C4-2B (cell line): ENCODE data around the gene ZNF23.

Source experiments
- ZFX ChIP-seq: fragments of 450-650 bp; IDR thresholded peaks from 2 replicates; pipeline ENCODE4 v1.6.1; 2017
- TF ChIP-seq, protein P1 (sequence below): fragments of 450-650 bp; conservative IDR thresholded peaks from 2 replicates; pipeline ENCODE4 v1.5.1; 2017; ENCODE audit warnings: mild to moderate bottlenecking

DNA sequence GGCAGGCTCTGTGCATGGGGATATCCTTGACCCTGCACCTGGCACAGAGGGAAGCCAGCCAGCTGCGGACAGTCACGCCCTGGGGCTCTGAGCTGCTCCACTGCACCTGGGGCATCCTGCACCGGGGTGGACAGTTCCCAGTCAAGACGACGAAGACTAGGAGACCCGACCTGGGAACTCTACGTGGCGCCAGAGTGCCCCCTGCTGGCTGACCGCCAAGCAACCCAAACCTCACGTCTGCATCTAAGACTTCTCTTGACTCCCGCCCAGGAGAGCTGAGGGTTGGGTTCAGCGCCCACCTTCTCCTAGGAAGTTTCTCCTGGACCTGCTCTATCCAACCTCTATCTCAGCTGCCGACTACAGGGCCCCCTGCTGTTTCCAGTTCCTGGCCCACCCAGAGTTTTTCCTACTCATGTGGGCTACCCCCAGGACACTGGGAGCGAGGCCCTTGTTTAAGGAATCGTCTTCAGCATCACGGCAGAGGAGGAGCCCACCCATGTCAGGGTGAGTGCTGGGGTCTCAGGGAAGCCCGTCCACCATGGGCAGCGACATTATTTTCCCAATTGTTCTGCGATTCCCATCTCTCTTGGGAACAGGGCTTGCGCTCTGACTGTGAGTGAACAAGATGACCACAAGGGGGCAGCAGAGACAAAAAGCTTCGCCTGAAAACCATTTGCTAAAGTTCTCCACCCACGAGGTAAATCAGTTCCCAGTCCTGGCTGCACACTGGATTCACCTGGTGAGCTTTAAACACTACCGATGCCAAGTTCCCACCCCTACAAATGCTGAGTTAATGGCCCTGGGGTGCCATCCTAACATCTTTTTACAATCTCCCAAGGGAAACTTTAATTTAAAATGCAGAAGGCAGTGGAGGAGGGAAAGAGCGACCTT, 49.5 kb downstream of the ZNF23 start:
- no peak for TF ChIP-seq ZFX
- TF ChIP-seq, protein P1, sequence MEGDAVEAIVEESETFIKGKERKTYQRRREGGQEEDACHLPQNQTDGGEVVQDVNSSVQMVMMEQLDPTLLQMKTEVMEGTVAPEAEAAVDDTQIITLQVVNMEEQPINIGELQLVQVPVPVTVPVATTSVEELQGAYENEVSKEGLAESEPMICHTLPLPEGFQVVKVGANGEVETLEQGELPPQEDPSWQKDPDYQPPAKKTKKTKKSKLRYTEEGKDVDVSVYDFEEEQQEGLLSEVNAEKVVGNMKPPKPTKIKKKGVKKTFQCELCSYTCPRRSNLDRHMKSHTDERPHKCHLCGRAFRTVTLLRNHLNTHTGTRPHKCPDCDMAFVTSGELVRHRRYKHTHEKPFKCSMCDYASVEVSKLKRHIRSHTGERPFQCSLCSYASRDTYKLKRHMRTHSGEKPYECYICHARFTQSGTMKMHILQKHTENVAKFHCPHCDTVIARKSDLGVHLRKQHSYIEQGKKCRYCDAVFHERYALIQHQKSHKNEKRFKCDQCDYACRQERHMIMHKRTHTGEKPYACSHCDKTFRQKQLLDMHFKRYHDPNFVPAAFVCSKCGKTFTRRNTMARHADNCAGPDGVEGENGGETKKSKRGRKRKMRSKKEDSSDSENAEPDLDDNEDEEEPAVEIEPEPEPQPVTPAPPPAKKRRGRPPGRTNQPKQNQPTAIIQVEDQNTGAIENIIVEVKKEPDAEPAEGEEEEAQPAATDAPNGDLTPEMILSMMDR = peak; percentile 90
